ENCODE measurements around the gene SPACA7. TPM values are rescaled to one million over a fixed set of nuclear protein-coding genes. Genes with fewer than 3 reads are reported as not detected.

SPACA7 gene
- polyA plus RNA-seq, 1 donor from 2014 or later = not detected

GRCh38 chr13:112341446-112341845 lies 34.7 kb upstream of the SPACA7 start:
- Histone ChIP-seq H2AFZ (ENCODE audit: low read depth, low read length) (no peak overlapping the region), H4K20me1 (ENCODE audit: insufficient read depth) (no peaks in the 10 kb centered on the region), H3K79me2 (replicated peaks; ENCODE audit: insufficient read depth, low read length) (no peaks in the 10 kb centered on the region), H3K9me3 (ENCODE audit: low read length) (peaks cover 3% of the 10 kb centered on the region), H3K27me3 (ENCODE audit: insufficient read depth, low read depth, low read length) (no peaks in the 10 kb centered on the region), H3K4me3 (ENCODE audit: low read length) (no peak overlapping the region), H3K36me3 (ENCODE audit: insufficient read depth, low read length) (no peaks in the 10 kb centered on the region), H3F3A (ENCODE audit: insufficient read depth, low read length, poor library complexity, severe bottlenecking) (peaks cover 5% of the 10 kb centered on the region), H3K27ac (ENCODE audit: low read length) (no peak overlapping the region), H3K9me2 (ENCODE audit: insufficient read depth, low read length) (no peaks in the 10 kb centered on the region), H3K9ac (ENCODE audit: low read length) (no peak overlapping the region), H3K4me2 (ENCODE audit: low read length) (no peak overlapping the region)
- TF ChIP-seq POLR2AphosphoS5 (IDR thresholded peaks at IDR 0.05) = no peak
- TF ChIP-seq TAF1 (IDR thresholded peaks at IDR 0.05; ENCODE audit: low read depth) = no peak
- no peak for TF ChIP-seq EZH2 (IDR thresholded peaks at IDR 0.05; ENCODE audit: borderline replicate concordance, insufficient read depth, low read length, poor library complexity, severe bottlenecking)
- no peak for TF ChIP-seq SMC3 (conservative IDR thresholded peaks at IDR 0.05; ENCODE audit: poor library complexity)
- no peak for TF ChIP-seq EP300 (conservative IDR thresholded peaks at IDR 0.05; ENCODE audit: poor library complexity, severe bottlenecking)
- TF ChIP-seq CTCF (IDR thresholded peaks at IDR 0.05; ENCODE audit: poor library complexity, severe bottlenecking) = no peak
- TF ChIP-seq REST (IDR thresholded peaks at IDR 0.05; ENCODE audit: borderline replicate concordance) = no peak

- no peak overlapping the region for H3K27ac ChIP-seq (ENCODE audit: low read length)
- no peaks in the 10 kb centered on the region for H3K79me2 ChIP-seq (replicated peaks; ENCODE audit: insufficient read depth, low read length)
- H4K20me1 ChIP-seq (ENCODE audit: insufficient read depth) = no peaks in the 10 kb centered on the region
- H3K27me3 ChIP-seq (ENCODE audit: insufficient read depth, low read depth, low read length) = no peaks in the 10 kb centered on the region
- H3K4me3 ChIP-seq (ENCODE audit: low read length) = no peak overlapping the region
- no peak for TF ChIP-seq SMC3 (conservative IDR thresholded peaks at IDR 0.05; ENCODE audit: poor library complexity)
- TF ChIP-seq RAD21 (conservative IDR thresholded peaks at IDR 0.05) = no peak
- TF ChIP-seq MXI1 (conservative IDR thresholded peaks at IDR 0.05; ENCODE audit: poor library complexity, severe bottlenecking) = no peak
- no peak for TF ChIP-seq CTCF (IDR thresholded peaks at IDR 0.05; ENCODE audit: poor library complexity, severe bottlenecking)
- H3K4me2 ChIP-seq (ENCODE audit: low read length) = no peak overlapping the region
- no peaks in the 10 kb centered on the region for H3K9me2 ChIP-seq (ENCODE audit: insufficient read depth, low read length)
- peaks cover 5% of the 10 kb centered on the region for H3F3A ChIP-seq (ENCODE audit: insufficient read depth, low read length, poor library complexity, severe bottlenecking)
- no peaks in the 10 kb centered on the region for H3K36me3 ChIP-seq (ENCODE audit: insufficient read depth, low read length)
- H3K9me3 ChIP-seq (ENCODE audit: low read length) = peaks cover 3% of the 10 kb centered on the region
- no peak overlapping the region for H2AFZ ChIP-seq (ENCODE audit: low read depth, low read length)
- H3K9ac ChIP-seq (ENCODE audit: low read length) = no peak overlapping the region
Observed at GRCh38 chr13:112341976-112342735, 34.0 kb upstream of the SPACA7 start.
